Activated CD4-positive, alpha-beta T cell treated with anti-CD3 and anti-CD28 coated beads, Interleukin-2, amount 10 ng/mL, durations not matched to agents 7 days and 5 days (primary cell): ENCODE data around the gene KLHDC3. TPM values are rescaled to one million over a fixed set of nuclear protein-coding genes. Genes with fewer than 3 reads are reported as not detected.

Experiments used
- CTCF ChIA-PET: fragments of 350-600 bp; sonication (Branson Sonifier 250); formaldehyde crosslinking; loops from one replicate; lab custom pipeline; 2021; ENCODE audit warnings: antibody characterized with exemption; lab: Charles Lee
- POLR2A ChIA-PET: fragments of 350-600 bp; sonication (Branson Sonifier 250); formaldehyde crosslinking; loops from one replicate; lab custom pipeline; 2021; ENCODE audit warnings: antibody characterized with exemption; lab: Charles Lee
- DNase-seq: peaks from one replicate; pipeline ENCODE4 v3.0.0-alpha.2; 2020
- H3K27ac Mint-ChIP-seq: one replicate; pipeline ENCODE4 v1.8.0; 2021; ENCODE audit warnings: mild to moderate bottlenecking, moderate library complexity, mixed read lengths
- H3K27me3 Mint-ChIP-seq: one replicate; pipeline ENCODE4 v1.8.0; 2021; ENCODE audit warnings: mixed read lengths
- H3K36me3 Mint-ChIP-seq: one replicate; pipeline ENCODE4 v1.8.0; 2021; ENCODE audit warnings: low read depth, mixed read lengths
- H3K4me1 Mint-ChIP-seq: one replicate; pipeline ENCODE4 v1.8.0; 2021; ENCODE audit warnings: mixed read lengths
- H3K4me3 Mint-ChIP-seq: one replicate; pipeline ENCODE4 v1.8.0; 2021; ENCODE audit warnings: mild to moderate bottlenecking, moderate library complexity, mixed read lengths
- H3K9me3 Mint-ChIP-seq: one replicate; pipeline ENCODE4 v1.8.0; 2021; ENCODE audit warnings: mixed read lengths
- total RNA-seq, 2 experiments: library from RNA; stranded (reverse); gene quantifications; one replicate each; pipeline ENCODE4 v1.2.3, GENCODE V29; 2021

KLHDC3 gene
- total RNA-seq: 10 to 100 TPM; 64.7 to 74.2 TPM

GRCh38 chr6:43013843-43014433, at the start of gene KLHDC3, which contains the start of gene MEA1:
Gene KLHDC3, plus strand, starts transcription at chr6:43014249. Its CDS starts 2,944 bp downstream, at chr6:43017193.
Gene MEA1, minus strand, starts transcription at chr6:43013946. Its CDS starts 133 bp downstream, at chr6:43013813.
- DNase-seq: peak; percentile 100
- peaks cover 52% of the 10 kb centered on the region for H3K36me3 Mint-ChIP-seq
- H3K9me3 Mint-ChIP-seq: no peaks in the 10 kb centered on the region
- CTCF ChIA-PET: interaction anchor here (0.5 to 2.3 kb wide), 10 partner anchors 9 to 1066 kb away, joined by 3 to 7 read pairs (median 4); partner anchors contain the start of genes CNPY3, PEX6 and PPP2R5D
- H3K4me3 Mint-ChIP-seq: peak within 1 kb of the TSS; percentile 95
- peak within 1 kb of the TSS; percentile 86 for H3K27ac Mint-ChIP-seq
- peaks cover 48% of the 10 kb centered on the region for H3K4me1 Mint-ChIP-seq
- no peaks in the 10 kb centered on the region for H3K27me3 Mint-ChIP-seq
- POLR2A ChIA-PET: interaction anchor here (0.6 to 3.4 kb wide), 3 partner anchors 9 to 85 kb away, joined by 3 to 12 read pairs (median 3); partner anchors contain the start of genes CNPY3 and CUL7

- Mint-ChIP-seq H3K36me3 (peaks cover 11% of the 10 kb centered on the region), H3K27ac (no peak overlapping the region), H3K27me3 (no peaks in the 10 kb centered on the region), H3K9me3 (no peaks in the 10 kb centered on the region), H3K4me3 (no peak overlapping the region), H3K4me1 (no peaks in the 10 kb centered on the region)
- no peak for DNase-seq
- POLR2A ChIA-PET: no interaction called here
- CTCF ChIA-PET: interaction anchor here (0.6 to 0.7 kb wide), 2 partner anchors 177 to 660 kb away, joined by 3 read pairs; no protein-coding TSS in a partner anchor
Measured at GRCh38 chr6:42966571-42966970, 47.5 kb upstream of the KLHDC3 start.

GRCh38 chr6:42967228-42967627, 46.8 kb upstream of the KLHDC3 start:
- DNase-seq: no peak
- POLR2A ChIA-PET: no interaction called here
- Mint-ChIP-seq H3K4me3 (no peak overlapping the region), H3K27ac (no peak overlapping the region), H3K9me3 (no peaks in the 10 kb centered on the region), H3K36me3 (peaks cover 9% of the 10 kb centered on the region), H3K27me3 (no peaks in the 10 kb centered on the region), H3K4me1 (no peaks in the 10 kb centered on the region)
- CTCF ChIA-PET: interaction anchor here (0.6 to 0.7 kb wide), 2 partner anchors 46 to 659 kb away, joined by 3 to 4 read pairs; no protein-coding TSS in a partner anchor

GRCh38 chr6:42968126-42968701, 45.8 kb upstream of the KLHDC3 start:
- POLR2A ChIA-PET: no interaction called here
- H3K27ac Mint-ChIP-seq: no peak overlapping the region
- no peaks in the 10 kb centered on the region for H3K27me3 Mint-ChIP-seq
- CTCF ChIA-PET: no interaction called here
- peaks cover 8% of the 10 kb centered on the region for H3K36me3 Mint-ChIP-seq
- no peak overlapping the region for H3K4me3 Mint-ChIP-seq
- no peaks in the 10 kb centered on the region for H3K9me3 Mint-ChIP-seq
- no peak for DNase-seq
- H3K4me1 Mint-ChIP-seq: no peaks in the 10 kb centered on the region

- Mint-ChIP-seq H3K27ac (no peak overlapping the region), H3K36me3 (peaks cover 9% of the 10 kb centered on the region), H3K4me3 (no peak overlapping the region), H3K9me3 (no peaks in the 10 kb centered on the region), H3K4me1 (no peaks in the 10 kb centered on the region), H3K27me3 (no peaks in the 10 kb centered on the region)
- ChIA-PET POLR2A (no interaction called here), CTCF (no interaction called here)
- DNase-seq: no peak
Measured at GRCh38 chr6:42968783-42969182, 45.3 kb upstream of the KLHDC3 start.

- ChIA-PET CTCF (no interaction called here), POLR2A (no interaction called here)
- no peak for DNase-seq
- Mint-ChIP-seq H3K9me3 (no peaks in the 10 kb centered on the region), H3K27ac (no peak overlapping the region), H3K27me3 (no peaks in the 10 kb centered on the region), H3K4me1 (peaks cover 2% of the 10 kb centered on the region), H3K4me3 (no peak overlapping the region), H3K36me3 (peaks cover 11% of the 10 kb centered on the region)
Measured at GRCh38 chr6:42969431-42969830, 44.6 kb upstream of the KLHDC3 start.

GRCh38 chr6:42969934-42970333, 44.1 kb upstream of the KLHDC3 start:
- no peak overlapping the region for H3K4me3 Mint-ChIP-seq
- H3K4me1 Mint-ChIP-seq: peaks cover 3% of the 10 kb centered on the region
- H3K9me3 Mint-ChIP-seq: no peaks in the 10 kb centered on the region
- no peak overlapping the region for H3K27ac Mint-ChIP-seq
- DNase-seq: no peak
- H3K27me3 Mint-ChIP-seq: no peaks in the 10 kb centered on the region
- CTCF ChIA-PET: no interaction called here
- POLR2A ChIA-PET: no interaction called here
- peaks cover 11% of the 10 kb centered on the region for H3K36me3 Mint-ChIP-seq

GRCh38 chr6:42970871-42971612, 43.0 kb upstream of the KLHDC3 start:
- peaks cover 11% of the 10 kb centered on the region for H3K36me3 Mint-ChIP-seq
- ChIA-PET CTCF (interaction anchor here (0.8 to 1.7 kb wide), 5 partner anchors 8 to 42 kb away, joined by 4 to 7 read pairs (median 5); partner anchors contain the start of genes CNPY3, GNMT, PEX6 and PPP2R5D), POLR2A (no interaction called here)
- no peaks in the 10 kb centered on the region for H3K27me3 Mint-ChIP-seq
- DNase-seq: no peak
- no peak overlapping the region for H3K27ac Mint-ChIP-seq
- peaks cover 5% of the 10 kb centered on the region for H3K4me1 Mint-ChIP-seq
- H3K9me3 Mint-ChIP-seq: no peaks in the 10 kb centered on the region
- no peak overlapping the region for H3K4me3 Mint-ChIP-seq

GRCh38 chr6:42971746-42972327, 42.2 kb upstream of the KLHDC3 start:
- Mint-ChIP-seq H3K9me3 (no peaks in the 10 kb centered on the region), H3K27ac (peak overlapping the region; percentile 27), H3K4me1 (peaks cover 12% of the 10 kb centered on the region), H3K4me3 (no peak overlapping the region), H3K36me3 (peaks cover 15% of the 10 kb centered on the region), H3K27me3 (no peaks in the 10 kb centered on the region)
- DNase-seq: no peak
- POLR2A ChIA-PET: no interaction called here
- CTCF ChIA-PET: interaction anchor here (0.6 to 1.7 kb wide), 4 partner anchors 8 to 42 kb away, joined by 3 to 7 read pairs (median 6); partner anchors contain the start of genes CNPY3, GNMT and PEX6

GRCh38 chr6:42973926-42974325, 40.1 kb upstream of the KLHDC3 start:
- no peak for DNase-seq
- Mint-ChIP-seq H3K9me3 (no peaks in the 10 kb centered on the region), H3K27me3 (no peaks in the 10 kb centered on the region), H3K4me3 (no peak overlapping the region), H3K27ac (no peak overlapping the region), H3K4me1 (peaks cover 23% of the 10 kb centered on the region), H3K36me3 (peaks cover 19% of the 10 kb centered on the region)
- CTCF ChIA-PET: no interaction called here
- POLR2A ChIA-PET: no interaction called here

- CTCF ChIA-PET: interaction anchor here (1.4 kb wide), 1 partner anchor 10 kb away, joined by 5 read pairs; no protein-coding TSS in a partner anchor
- Mint-ChIP-seq H3K27ac (no peak overlapping the region), H3K9me3 (no peaks in the 10 kb centered on the region), H3K4me1 (peaks cover 34% of the 10 kb centered on the region), H3K4me3 (no peak overlapping the region), H3K27me3 (no peaks in the 10 kb centered on the region), H3K36me3 (peaks cover 19% of the 10 kb centered on the region)
- POLR2A ChIA-PET: interaction anchor here (0.6 kb wide), 1 partner anchor 15 kb away, joined by 4 read pairs; no protein-coding TSS in a partner anchor
- DNase-seq: no peak
Measured at GRCh38 chr6:42974919-42975505, 39.0 kb upstream of the KLHDC3 start.

- peak overlapping the region; percentile 87 for H3K27ac Mint-ChIP-seq
- ChIA-PET POLR2A (interaction anchor here (1.3 to 2.6 kb wide), 2 partner anchors 49 to 75 kb away, joined by 3 to 13 read pairs; partner anchors contain the start of genes CNPY3 and CUL7), CTCF (interaction anchor here (0.6 to 2.3 kb wide), 9 partner anchors 8 to 1107 kb away, joined by 3 to 7 read pairs (median 4); partner anchors contain the start of genes CNPY3 and KLHDC3)
- no peaks in the 10 kb centered on the region for H3K27me3 Mint-ChIP-seq
- peaks cover 19% of the 10 kb centered on the region for H3K36me3 Mint-ChIP-seq
- peak; percentile 17 for DNase-seq
- H3K9me3 Mint-ChIP-seq: no peaks in the 10 kb centered on the region
- peaks cover 44% of the 10 kb centered on the region for H3K4me1 Mint-ChIP-seq
- peak overlapping the region; percentile 89 for H3K4me3 Mint-ChIP-seq
Measured at GRCh38 chr6:42978487-42978838, 35.6 kb upstream of the KLHDC3 start.
